CD4-positive, alpha-beta T cell treated with Interleukin-12 subunit alpha and Interleukin-12 subunit beta, for 1 hour (primary cell): Measurements from ENCODE around the gene KDM4C.
"Not testable (repeated sequence)": the region's sequence is repeated elsewhere in the genome, so short reads cannot be mapped to it uniquely, and the experiment has no call there.

ENCODE experiments used
- DNase-seq: peaks from one replicate; pipeline ENCODE4 v3.0.0-alpha.2; 2020

KDM4C gene

DNA sequence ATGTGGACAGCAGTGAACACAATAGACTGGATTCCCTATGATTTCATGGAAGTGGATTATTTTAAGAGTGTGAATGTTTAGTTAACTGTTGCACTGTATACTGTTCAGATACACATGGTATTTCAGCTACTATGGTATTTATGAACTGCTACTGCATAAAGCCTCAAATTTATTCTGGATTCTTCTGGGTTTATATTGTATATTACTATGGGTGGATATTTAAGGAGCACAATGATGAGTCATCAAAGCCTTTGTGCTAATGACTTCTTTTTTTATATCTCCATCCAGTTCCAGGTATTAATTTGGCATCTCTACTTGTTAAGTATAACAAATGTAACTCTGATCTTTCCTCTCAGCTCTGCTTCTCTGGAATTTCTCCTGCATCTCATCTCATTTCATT is 6.8 kb downstream of the KDM4C start:
- no peak for DNase-seq

- DNase-seq, result no peak
Measured at GRCh38 chr9:6764950-6765349, 7.2 kb downstream of the KDM4C start.

GRCh38 chr9:6765396-6765795 is 7.6 kb downstream of the KDM4C start:
- DNase-seq, result no peak

- DNase-seq, result no peak
Measured at GRCh38 chr9:6766606-6767005, 8.8 kb downstream of the KDM4C start.

DNA sequence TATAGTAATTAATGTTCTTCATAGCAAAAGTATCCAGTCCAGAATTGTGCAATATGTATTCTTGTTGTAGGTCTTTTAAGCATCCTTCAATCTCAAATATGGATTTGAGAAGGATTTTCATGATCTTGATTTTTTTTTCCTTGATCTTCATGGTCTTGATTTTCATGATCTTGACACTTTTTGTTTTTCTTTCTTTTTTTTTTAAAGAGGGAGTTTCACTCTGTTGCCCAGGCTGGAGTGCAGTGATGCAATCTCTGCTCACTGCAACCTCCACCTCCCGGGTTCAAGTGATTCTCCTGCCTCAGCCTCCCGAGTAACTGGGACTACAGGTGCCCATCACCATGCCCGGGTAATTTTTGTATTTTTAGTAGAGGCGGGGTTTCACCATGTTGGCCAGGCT is 10.8 kb downstream of the KDM4C start:
- DNase-seq, result not testable (repeated sequence)

DNA sequence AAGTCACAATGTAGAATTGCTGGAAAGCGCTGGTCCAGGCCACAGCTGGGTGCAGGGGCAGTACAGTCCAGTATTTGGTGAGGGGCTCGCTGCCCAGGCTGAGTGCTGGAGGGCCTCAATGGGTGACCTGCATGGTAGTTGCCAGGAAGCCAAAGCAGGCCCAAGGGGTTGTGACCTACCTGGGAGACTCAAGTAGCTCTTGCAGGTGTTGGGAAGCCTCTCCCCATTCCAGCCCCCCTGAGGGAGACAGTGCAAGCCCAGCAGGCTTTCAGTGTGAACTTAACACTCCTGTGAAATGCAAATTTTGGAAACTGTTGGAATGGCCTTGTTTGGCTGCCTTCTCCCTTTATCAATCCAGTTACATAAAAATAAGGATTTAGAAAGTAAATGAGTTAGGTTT is 13.9 kb downstream of the KDM4C start:
- DNase-seq, result no peak

DNA sequence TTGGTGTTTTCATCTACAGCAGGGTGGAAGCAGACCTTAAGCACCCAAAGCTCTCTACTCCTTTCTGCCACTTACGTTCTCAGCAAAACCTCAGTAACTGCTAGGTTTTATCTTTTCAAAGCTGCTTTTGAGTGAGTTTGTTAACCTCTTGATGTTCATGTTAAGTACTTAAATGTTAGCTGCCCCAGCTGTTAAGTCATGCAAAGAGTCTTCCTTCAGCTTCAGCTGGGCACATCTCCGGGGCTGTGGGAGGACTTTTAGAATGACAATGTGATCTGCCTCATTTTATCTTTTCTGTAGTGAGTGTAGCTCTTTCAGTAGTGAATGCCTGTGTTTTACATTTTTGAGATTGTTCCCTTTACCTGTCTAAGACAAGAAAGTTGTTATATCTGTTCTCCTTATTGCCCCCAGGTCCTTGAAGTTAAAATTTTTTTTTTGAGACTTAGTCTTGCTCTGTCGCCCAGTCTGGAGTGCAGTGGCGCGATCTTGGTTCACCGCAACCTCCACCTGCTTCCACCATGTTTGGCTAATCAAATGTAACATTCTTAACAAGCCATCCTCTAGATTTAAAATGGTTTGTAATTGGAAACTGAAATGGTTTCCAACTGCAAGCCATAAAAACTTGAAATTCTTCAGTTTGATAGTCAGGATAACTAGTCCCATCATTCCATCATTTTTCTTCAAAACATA is 19.6 kb downstream of the KDM4C start:
- DNase-seq, result no peak

- no peak for DNase-seq
Measured at GRCh38 chr9:6779417-6780241, 21.9 kb downstream of the KDM4C start.

GRCh38 chr9:6780690-6781089 is 22.9 kb downstream of the KDM4C start:
- no peak for DNase-seq

- no peak for DNase-seq
Measured at GRCh38 chr9:6781476-6781875, 23.7 kb downstream of the KDM4C start.

DNA sequence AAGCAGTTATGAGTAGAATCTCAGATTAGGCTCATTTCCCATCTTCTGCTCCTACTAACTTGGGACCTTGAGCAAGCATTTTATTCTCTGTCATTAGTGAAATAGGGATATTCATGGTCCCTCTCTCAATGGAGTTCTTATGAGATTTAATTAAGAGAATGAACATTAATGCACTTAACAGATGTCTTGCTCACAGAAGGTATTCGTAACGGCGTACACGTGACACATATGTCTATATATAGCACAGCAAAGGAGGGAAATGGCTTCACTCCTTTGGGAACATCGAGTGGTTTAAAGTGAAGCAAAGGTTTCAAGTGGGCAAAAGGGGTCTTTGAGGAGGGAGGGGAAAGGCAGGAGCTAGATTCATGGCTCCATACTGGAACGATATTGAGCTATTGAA is 24.6 kb downstream of the KDM4C start:
- no peak for DNase-seq

- DNase-seq, result no peak
Measured at GRCh38 chr9:6782981-6783380, 25.2 kb downstream of the KDM4C start.

DNA sequence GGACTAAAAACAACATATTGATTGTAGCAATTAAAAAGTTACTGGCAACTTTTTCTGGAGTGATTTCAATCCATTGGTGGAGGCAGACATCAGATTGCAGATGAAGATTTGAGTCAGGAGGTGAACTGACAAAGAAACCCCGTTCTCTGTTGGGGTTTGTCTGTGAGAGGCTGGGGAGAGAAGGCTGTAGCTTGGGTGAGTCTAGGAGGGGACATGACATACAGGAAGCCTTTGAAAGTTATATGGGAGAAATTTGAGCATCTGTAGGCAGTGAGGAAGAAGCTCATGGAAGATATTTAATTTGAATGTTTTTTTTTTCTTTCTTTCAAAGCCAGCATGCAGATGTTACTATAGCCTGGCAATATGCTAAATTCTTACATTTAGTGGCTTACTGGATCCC is 26.0 kb downstream of the KDM4C start:
- DNase-seq, result no peak

DNA sequence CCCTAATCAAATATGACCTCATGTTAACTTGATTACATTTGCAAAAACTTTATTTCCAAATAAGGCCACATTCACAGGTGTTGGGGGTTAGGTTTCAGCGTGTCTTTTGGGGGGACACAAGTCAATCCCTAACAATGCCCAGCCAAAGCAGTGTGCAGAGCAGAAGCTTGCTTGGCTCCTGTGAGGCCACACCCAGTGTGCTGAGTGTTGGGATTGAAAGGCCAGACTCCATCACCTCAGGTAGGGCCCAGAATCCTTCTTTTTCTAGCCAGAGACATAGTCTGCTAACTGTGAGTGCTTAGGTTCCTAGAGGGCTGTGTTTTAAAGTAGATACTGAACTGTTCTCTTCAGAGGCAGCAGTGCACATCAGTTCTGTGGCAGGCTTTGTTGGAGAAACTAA is 27.9 kb downstream of the KDM4C start:
- DNase-seq, result no peak

DNA sequence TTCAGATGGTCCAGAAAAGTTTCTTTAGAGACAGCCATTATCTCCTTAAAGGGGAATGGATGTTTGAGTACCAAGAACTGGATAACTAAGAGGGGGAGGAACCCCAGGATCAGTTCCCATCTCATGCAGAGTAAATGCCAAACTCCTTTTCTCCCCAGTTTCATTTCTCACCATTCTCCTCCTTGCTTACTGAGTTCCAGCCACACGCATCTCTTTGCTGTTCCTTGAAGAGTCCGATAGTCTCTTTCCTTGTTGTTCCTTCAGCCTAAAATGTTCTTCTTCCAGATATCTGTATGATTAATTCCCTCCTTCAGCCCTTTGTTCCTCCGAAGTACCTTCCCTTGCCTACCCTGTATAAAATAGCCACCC is 30.0 kb downstream of the KDM4C start:
- no peak for DNase-seq

- DNase-seq, result no peak
Measured at GRCh38 chr9:6788162-6789016, 30.6 kb downstream of the KDM4C start.

DNA sequence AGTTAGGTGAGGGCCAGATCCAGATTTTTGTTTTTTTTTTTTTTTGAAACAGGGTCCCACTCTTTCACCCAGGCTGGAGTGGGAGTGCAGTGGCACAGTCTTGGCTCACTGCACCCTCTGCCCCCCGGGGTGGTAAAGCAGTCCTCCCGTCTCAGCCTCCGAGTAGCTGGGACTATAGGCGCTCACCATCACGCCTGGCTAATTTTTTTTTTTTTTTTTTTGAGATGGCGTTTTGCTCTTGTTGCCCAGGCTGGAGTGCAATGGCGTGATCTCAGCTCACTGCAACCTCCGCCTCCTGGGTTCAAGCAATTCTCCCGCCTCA is 31.2 kb downstream of the KDM4C start:
- DNase-seq, result not testable (repeated sequence)

DNA sequence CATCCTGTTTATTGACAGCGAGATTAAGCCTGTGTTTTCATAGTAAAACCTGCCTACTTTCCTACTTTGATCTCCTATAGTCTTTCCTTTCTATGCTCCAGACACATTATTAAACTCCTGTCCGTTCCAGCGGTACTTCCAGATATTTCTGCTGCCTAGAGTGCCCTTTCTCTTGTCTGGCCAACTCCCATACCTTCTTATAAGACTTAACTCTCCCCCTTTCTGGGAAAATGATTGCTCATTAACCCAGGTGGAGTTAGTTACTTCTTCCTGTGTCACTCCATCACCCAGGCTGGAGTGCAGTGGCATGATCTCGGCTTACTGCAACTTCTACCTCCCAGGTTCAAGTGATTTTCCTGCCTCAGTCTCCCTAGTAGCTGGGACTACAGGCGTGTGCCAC is 33.1 kb downstream of the KDM4C start:
- DNase-seq, result no peak

- DNase-seq, result no peak
Measured at GRCh38 chr9:6793203-6793602, 35.4 kb downstream of the KDM4C start.

- no peak for DNase-seq
Measured at GRCh38 chr9:6794936-6795335, 37.2 kb downstream of the KDM4C start.

DNA sequence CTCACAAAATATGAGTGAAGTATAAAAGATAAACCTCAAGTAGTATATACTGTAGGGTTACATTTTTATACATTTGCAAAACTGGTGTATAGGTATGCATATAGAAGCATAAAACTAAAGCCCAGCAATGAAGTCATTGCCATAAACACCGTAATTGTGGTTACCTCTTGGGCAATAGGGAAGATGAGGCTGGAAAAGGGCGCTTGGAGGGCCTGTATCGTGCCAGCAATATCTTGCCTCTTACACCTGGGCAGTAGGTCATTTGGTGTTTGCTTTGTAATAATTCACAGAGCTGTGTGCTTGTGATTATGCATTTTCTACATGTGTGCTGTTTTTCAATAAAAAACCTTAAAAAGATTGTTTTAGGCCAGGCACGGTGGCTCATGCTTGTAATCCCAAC is 45.2 kb downstream of the KDM4C start:
- no peak for DNase-seq

GRCh38 chr9:6805532-6805931 is 47.8 kb downstream of the KDM4C start:
- DNase-seq, result no peak

DNA sequence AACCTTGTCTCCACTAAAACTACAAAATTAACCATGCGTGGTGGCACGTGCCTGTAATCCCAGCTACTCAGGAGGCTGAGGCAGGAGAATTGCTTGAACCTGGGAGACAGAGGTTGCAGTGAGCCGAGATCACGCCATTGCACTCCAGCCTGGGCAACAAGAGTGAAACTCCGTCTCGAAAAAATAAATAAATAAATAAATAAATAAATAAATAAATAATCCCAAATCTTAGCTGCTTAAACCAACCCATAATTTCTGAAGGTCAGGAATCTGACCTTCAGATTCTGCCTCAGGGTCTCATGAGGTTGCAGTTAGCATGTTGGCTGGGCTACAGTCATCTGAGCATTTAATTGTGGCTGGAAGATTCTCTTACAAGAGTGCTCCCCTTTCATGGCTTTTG is 48.5 kb downstream of the KDM4C start:
- DNase-seq, result not testable (repeated sequence)

GRCh38 chr9:6807669-6808068 is 49.9 kb downstream of the KDM4C start:
- DNase-seq, result not testable (repeated sequence)
